Measurements from ENCODE around the gene SNAPC4.
A peak's percentile ranks its signal among the peaks of the same experiment; 100 is the strongest.
"Not testable (repeated sequence)": the region's sequence is repeated elsewhere in the genome, so short reads cannot be mapped to it uniquely, and the experiment has no call there.

Gene SNAPC4

GRCh38 chr9:136410500-136411287 is 10.7 kb upstream of the SNAPC4 start, which contains the start of the genes ENTR1 and PMPCA:
Gene ENTR1 (minus strand): TSS chr9:136410614. CDS start chr9:136410397, 217 bp downstream.
Gene PMPCA (plus strand): TSS chr9:136410658. CDS start chr9:136410669, 11 bp downstream.
- peak; percentile 96 for DNase-seq (ENCODE audit: low read depth, low spot score)

- peak; percentile 62 for DNase-seq (ENCODE audit: low read depth, low spot score)
Observed at GRCh38 chr9:136409557-136410455, 9.8 kb upstream of the SNAPC4 start.

- no peak for DNase-seq (ENCODE audit: low read depth, low spot score)
Observed at GRCh38 chr9:136407911-136408310, 7.9 kb upstream of the SNAPC4 start.

GRCh38 chr9:136407061-136407460 is 7.1 kb upstream of the SNAPC4 start:
- not testable (repeated sequence) for DNase-seq (ENCODE audit: low read depth, low spot score)

- not testable (repeated sequence) for DNase-seq (ENCODE audit: low read depth, low spot score)
Observed at GRCh38 chr9:136405904-136406303, 5.9 kb upstream of the SNAPC4 start.

- no peak for DNase-seq (ENCODE audit: low read depth, low spot score)
Observed at GRCh38 chr9:136405481-136405880, 5.5 kb upstream of the SNAPC4 start.

GRCh38 chr9:136404801-136405136 is 4.8 kb upstream of the SNAPC4 start:
- DNase-seq (ENCODE audit: low read depth, low spot score), result no peak

- DNase-seq (ENCODE audit: low read depth, low spot score), result no peak
Observed at GRCh38 chr9:136403915-136404800, 4.2 kb upstream of the SNAPC4 start.

GRCh38 chr9:136403538-136403914 is 3.6 kb upstream of the SNAPC4 start:
- no peak for DNase-seq (ENCODE audit: low read depth, low spot score)

- no peak for DNase-seq (ENCODE audit: low read depth, low spot score)
Observed at GRCh38 chr9:136402067-136402466, 2.1 kb upstream of the SNAPC4 start.

- no peak for DNase-seq (ENCODE audit: low read depth, low spot score)
Observed at GRCh38 chr9:136401173-136401922, 1.4 kb upstream of the SNAPC4 start.

- DNase-seq (ENCODE audit: low read depth, low spot score), result peak; percentile 52
Observed at GRCh38 chr9:136399176-136400037, 563 bp downstream of the SNAPC4 start.

GRCh38 chr9:136398286-136398685 is 1.7 kb downstream of the SNAPC4 start:
- no peak for DNase-seq (ENCODE audit: low read depth, low spot score)

- no peak for DNase-seq (ENCODE audit: low read depth, low spot score)
Observed at GRCh38 chr9:136397643-136398042, 2.3 kb downstream of the SNAPC4 start.

- no peak for DNase-seq (ENCODE audit: low read depth, low spot score)
Observed at GRCh38 chr9:136396219-136396515, 3.8 kb downstream of the SNAPC4 start.

GRCh38 chr9:136395345-136396218 is 4.4 kb downstream of the SNAPC4 start:
- DNase-seq (ENCODE audit: low read depth, low spot score), result no peak

- DNase-seq (ENCODE audit: low read depth, low spot score), result no peak
Observed at GRCh38 chr9:136395020-136395340, 5.0 kb downstream of the SNAPC4 start.

- DNase-seq (ENCODE audit: low read depth, low spot score), result no peak
Observed at GRCh38 chr9:136394312-136395019, 5.5 kb downstream of the SNAPC4 start.

GRCh38 chr9:136393531-136393930 is 6.4 kb downstream of the SNAPC4 start:
- DNase-seq (ENCODE audit: low read depth, low spot score), result no peak

Data from astrocyte of the hippocampus (primary cell).